MM.1S (cell line): ENCODE results near the gene MRPL20.

Experiments
- DNase-seq: peaks from one replicate; pipeline ENCODE4 v3.0.0-alpha.2; 2015
- H2AFZ ChIP-seq: fragments of 300-600 bp; sonication (generic); 2 replicates; pipeline ENCODE4 v1.6.0; 2016; ENCODE audit warnings: antibody characterized with exemption, low read length
- H3F3A ChIP-seq: fragments of 300-600 bp; sonication (generic); 2 replicates; pipeline ENCODE4 v1.6.1; 2016; ENCODE audit warnings: mild to moderate bottlenecking, antibody characterized with exemption, low read length, moderate library complexity, mixed read lengths; ENCODE audit not compliant: insufficient read depth
- H3K27ac ChIP-seq: fragments of 300-600 bp; sonication (generic); 2 replicates; pipeline ENCODE4 v1.5.1; 2016; ENCODE audit warnings: mild to moderate bottlenecking, low read length
- H3K27me3 ChIP-seq: fragments of 300-600 bp; sonication (generic); replicated peaks from 2 replicates; pipeline ENCODE4 v1.6.0; 2016; ENCODE audit warnings: low read length; ENCODE audit not compliant: insufficient read depth
- H3K36me3 ChIP-seq: fragments of 300-600 bp; sonication (generic); replicated peaks from 2 replicates; pipeline ENCODE4 v1.6.1; 2016; ENCODE audit warnings: mild to moderate bottlenecking, low read length, mixed read lengths; ENCODE audit not compliant: insufficient read depth
- H3K4me1 ChIP-seq: fragments of 300-600 bp; sonication (generic); 2 replicates; pipeline ENCODE4 v1.6.1; 2016; ENCODE audit warnings: low read length, mixed read lengths
- H3K4me2 ChIP-seq: fragments of 300-600 bp; sonication (generic); 2 replicates; pipeline ENCODE4 v1.6.0; 2016; ENCODE audit warnings: low read depth, low read length
- H3K4me3 ChIP-seq: fragments of 300-600 bp; sonication (generic); 2 replicates; pipeline ENCODE4 v1.5.1; 2016; ENCODE audit warnings: low read length, mixed read lengths
- H3K79me2 ChIP-seq: fragments of 300-600 bp; sonication (generic); 2 replicates; pipeline ENCODE4 v1.6.1; 2016; ENCODE audit warnings: mixed run types, low read length, mixed read lengths
- H3K9ac ChIP-seq: fragments of 300-600 bp; sonication (generic); 2 replicates; pipeline ENCODE4 v1.6.1; 2016; ENCODE audit warnings: low read length, mixed read lengths
- H3K9me2 ChIP-seq: fragments of 300-600 bp; sonication (generic); replicated peaks from 2 replicates; pipeline ENCODE4 v1.6.1; 2016; ENCODE audit warnings: mild to moderate bottlenecking, low read length, mixed read lengths; ENCODE audit not compliant: insufficient read depth
- H3K9me3 ChIP-seq: fragments of 300-600 bp; sonication (generic); replicated peaks from 2 replicates; pipeline ENCODE4 v1.6.1; 2016; ENCODE audit warnings: mild to moderate bottlenecking, low read length, mixed read lengths; ENCODE audit not compliant: insufficient read depth
- H4K20me1 ChIP-seq: fragments of 300-600 bp; sonication (generic); 2 replicates; pipeline ENCODE4 v1.6.1; 2016; ENCODE audit warnings: mild to moderate bottlenecking, low read length, moderate library complexity, mixed read lengths; ENCODE audit not compliant: insufficient read depth
- EZH2 ChIP-seq: fragments of 300-600 bp; sonication (generic); optimal IDR thresholded peaks from 2 replicates; pipeline ENCODE3; 2017; ENCODE audit warnings: low read depth, mild to moderate bottlenecking, antibody characterized with exemption, low read length, mixed read lengths
- EZH2phosphoT487 ChIP-seq: fragments of 300-600 bp; sonication (generic); IDR thresholded peaks from 2 replicates; pipeline ENCODE4 v1.6.1; 2018; ENCODE audit warnings: antibody characterized with exemption, low read length
- TF ChIP-seq, protein P1 (sequence below): fragments of 300-600 bp; sonication (generic); IDR thresholded peaks from 2 replicates; pipeline ENCODE4 v1.5.1; 2016; ENCODE audit warnings: antibody characterized with exemption, low read length, mixed read lengths

Gene MRPL20

DNA sequence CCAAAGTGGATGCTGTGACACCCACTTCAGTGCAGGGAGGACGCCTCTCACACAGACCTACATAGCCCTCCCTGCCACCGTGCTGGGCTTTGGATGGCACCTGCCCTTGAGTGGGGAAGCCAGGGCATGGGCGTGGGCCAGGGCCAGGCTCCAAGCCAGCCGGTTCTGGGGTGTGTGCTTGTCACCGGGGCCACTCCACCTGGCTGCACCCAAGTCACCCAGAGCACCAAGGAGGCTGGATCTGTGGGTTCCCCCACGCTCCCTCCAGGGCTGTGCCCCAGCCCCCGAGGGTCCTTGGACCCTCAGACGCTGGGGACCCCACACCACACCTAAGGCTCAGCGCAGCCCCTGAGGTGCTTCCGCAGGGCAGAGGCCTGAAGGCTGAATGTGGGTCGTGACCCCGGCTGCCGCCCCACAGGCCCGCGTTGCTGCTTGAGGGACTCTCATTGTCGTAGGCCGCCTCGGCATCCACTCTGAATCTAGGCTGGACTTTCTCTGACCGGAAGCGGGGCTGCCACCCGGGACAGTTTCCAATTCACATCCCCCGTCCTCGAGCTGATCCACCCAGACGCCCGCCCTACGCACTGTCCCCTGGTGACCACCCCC, 50.2 kb downstream of the MRPL20 start:
- H2AFZ ChIP-seq = no peak overlapping the region

DNA sequence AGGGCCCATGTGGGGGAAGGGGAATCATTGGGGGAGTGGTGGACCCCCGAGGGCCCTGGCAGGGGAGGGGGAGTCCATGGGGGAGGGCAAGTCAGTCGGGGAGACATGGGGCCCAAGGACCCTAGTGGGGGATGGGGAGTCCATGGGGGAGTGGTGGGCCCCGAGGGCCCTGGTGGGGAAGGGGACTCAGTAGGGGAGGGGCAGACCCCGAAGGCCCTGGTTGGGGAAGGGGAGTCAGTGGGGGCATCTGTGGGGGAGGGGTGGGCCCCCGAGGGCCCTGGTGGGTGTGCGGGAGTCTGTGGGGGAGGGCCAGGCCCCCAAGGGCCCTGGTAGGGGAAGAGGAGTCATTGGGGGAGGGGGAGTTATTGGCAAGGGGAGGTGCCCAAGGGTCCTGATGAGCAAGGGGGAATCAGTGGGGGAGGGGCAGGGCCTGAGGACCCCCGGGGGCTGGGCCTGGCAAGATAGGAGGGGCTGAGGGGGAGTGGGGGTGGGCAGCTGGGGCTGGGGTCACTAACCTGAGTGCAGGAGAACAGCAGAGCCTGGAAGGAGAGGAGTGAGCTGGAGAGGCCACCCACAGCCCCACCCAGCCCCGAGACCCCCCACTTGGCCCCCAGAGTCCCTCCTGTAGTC, 50.8 kb downstream of the MRPL20 start:
- no peak overlapping the region for H3K4me3 ChIP-seq

More for the DNA sequence above, 50.2 kb downstream of the MRPL20 start:
- DNase-seq = no peak
- Histone ChIP-seq H3K9me3 (no peaks in the 10 kb centered on the region), H3K9ac (no peak overlapping the region), H3K9me2 (no peaks in the 10 kb centered on the region), H3K4me2 (no peak overlapping the region), H3K4me3 (no peak overlapping the region), H3K27ac (no peak overlapping the region), H3F3A (no peaks in the 10 kb centered on the region), H3K27me3 (peaks cover 65% of the 10 kb centered on the region), H3K4me1 (no peaks in the 10 kb centered on the region), H3K36me3 (no peaks in the 10 kb centered on the region), H4K20me1 (no peaks in the 10 kb centered on the region), H3K79me2 (no peaks in the 10 kb centered on the region)
- TF ChIP-seq EZH2 (no peak), EZH2phosphoT487 (no peak)
- TF ChIP-seq, protein P1, sequence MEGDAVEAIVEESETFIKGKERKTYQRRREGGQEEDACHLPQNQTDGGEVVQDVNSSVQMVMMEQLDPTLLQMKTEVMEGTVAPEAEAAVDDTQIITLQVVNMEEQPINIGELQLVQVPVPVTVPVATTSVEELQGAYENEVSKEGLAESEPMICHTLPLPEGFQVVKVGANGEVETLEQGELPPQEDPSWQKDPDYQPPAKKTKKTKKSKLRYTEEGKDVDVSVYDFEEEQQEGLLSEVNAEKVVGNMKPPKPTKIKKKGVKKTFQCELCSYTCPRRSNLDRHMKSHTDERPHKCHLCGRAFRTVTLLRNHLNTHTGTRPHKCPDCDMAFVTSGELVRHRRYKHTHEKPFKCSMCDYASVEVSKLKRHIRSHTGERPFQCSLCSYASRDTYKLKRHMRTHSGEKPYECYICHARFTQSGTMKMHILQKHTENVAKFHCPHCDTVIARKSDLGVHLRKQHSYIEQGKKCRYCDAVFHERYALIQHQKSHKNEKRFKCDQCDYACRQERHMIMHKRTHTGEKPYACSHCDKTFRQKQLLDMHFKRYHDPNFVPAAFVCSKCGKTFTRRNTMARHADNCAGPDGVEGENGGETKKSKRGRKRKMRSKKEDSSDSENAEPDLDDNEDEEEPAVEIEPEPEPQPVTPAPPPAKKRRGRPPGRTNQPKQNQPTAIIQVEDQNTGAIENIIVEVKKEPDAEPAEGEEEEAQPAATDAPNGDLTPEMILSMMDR = no peak

GRCh38 chr1:1355416-1355815, 51.7 kb downstream of the MRPL20 start:
- no peak overlapping the region for H3K27ac ChIP-seq
- DNase-seq = no peak
- no peaks in the 10 kb centered on the region for H3K9me3 ChIP-seq
- no peaks in the 10 kb centered on the region for H3F3A ChIP-seq
- no peaks in the 10 kb centered on the region for H4K20me1 ChIP-seq
- no peak overlapping the region for H3K9ac ChIP-seq
- peaks cover 55% of the 10 kb centered on the region for H3K27me3 ChIP-seq
- H3K4me1 ChIP-seq = no peaks in the 10 kb centered on the region
- no peaks in the 10 kb centered on the region for H3K9me2 ChIP-seq
- no peak overlapping the region for H2AFZ ChIP-seq
- no peaks in the 10 kb centered on the region for H3K79me2 ChIP-seq
- H3K4me3 ChIP-seq = no peak overlapping the region
- TF ChIP-seq EZH2 (no peak), EZH2phosphoT487 (no peak)
- TF ChIP-seq, protein P1 = no peak
- no peak overlapping the region for H3K4me2 ChIP-seq
- no peaks in the 10 kb centered on the region for H3K36me3 ChIP-seq

More for the DNA sequence above, 50.8 kb downstream of the MRPL20 start:
- TF ChIP-seq EZH2phosphoT487 (no peak), EZH2 (no peak)
- TF ChIP-seq, protein P1 = no peak
- no peaks in the 10 kb centered on the region for H3K9me2 ChIP-seq
- H3K36me3 ChIP-seq = no peaks in the 10 kb centered on the region
- H4K20me1 ChIP-seq = no peaks in the 10 kb centered on the region
- no peak overlapping the region for H3K27ac ChIP-seq
- no peak for DNase-seq
- H3F3A ChIP-seq = no peaks in the 10 kb centered on the region
- H3K27me3 ChIP-seq = peaks cover 64% of the 10 kb centered on the region
- H3K4me1 ChIP-seq = no peaks in the 10 kb centered on the region
- no peak overlapping the region for H2AFZ ChIP-seq
- no peaks in the 10 kb centered on the region for H3K79me2 ChIP-seq
- H3K9ac ChIP-seq = no peak overlapping the region
- no peak overlapping the region for H3K4me2 ChIP-seq
- no peaks in the 10 kb centered on the region for H3K9me3 ChIP-seq
